Measurements from ENCODE around the gene RPL11.

DNA sequence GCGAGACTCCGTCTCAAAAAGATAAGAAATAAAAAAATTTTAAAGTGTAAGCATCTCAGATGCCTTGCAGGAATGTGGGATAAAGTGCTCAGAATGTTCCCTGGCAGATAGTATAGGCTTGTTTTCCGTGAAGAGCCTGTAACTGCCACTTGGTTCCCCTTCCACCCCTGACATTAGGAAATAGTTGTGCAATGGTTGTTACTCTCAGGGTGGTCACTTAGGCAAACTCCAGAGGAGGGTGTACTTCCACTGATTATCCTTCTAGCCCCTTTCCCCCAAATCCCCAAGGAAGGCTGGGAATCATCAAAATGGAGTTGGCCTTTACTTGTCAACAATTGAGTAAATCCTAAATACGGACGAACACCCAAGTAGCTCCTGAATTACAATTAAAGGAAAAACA is 10.4 kb downstream of the RPL11 start:
- TF ChIP-seq CTCF (optimal IDR thresholded peaks at IDR 0.05 in 1 of 3, IDR thresholded peaks at IDR 0.05 in 1 of 3, conservative IDR thresholded peaks at IDR 0.05 in 1 of 3; ENCODE audit: extremely low read depth in 1 of 3, insufficient read depth in 2 of 3, low read length in 3 of 3) (no peak), EZH2 (IDR thresholded peaks at IDR 0.05; ENCODE audit: low read length) (no peak)

All from keratinocyte (primary cell).